NCI-H2029 (cell line): ENCODE data around the gene SLC7A6.
"Not testable (repeated sequence)": the region's sequence is repeated elsewhere in the genome, so short reads cannot be mapped to it uniquely, and the experiment has no call there.

Experiments
- DNase-seq: peaks from one replicate; lab custom pipeline; 2025; lab: John Stamatoyannopoulos, UW

SLC7A6 gene

DNA sequence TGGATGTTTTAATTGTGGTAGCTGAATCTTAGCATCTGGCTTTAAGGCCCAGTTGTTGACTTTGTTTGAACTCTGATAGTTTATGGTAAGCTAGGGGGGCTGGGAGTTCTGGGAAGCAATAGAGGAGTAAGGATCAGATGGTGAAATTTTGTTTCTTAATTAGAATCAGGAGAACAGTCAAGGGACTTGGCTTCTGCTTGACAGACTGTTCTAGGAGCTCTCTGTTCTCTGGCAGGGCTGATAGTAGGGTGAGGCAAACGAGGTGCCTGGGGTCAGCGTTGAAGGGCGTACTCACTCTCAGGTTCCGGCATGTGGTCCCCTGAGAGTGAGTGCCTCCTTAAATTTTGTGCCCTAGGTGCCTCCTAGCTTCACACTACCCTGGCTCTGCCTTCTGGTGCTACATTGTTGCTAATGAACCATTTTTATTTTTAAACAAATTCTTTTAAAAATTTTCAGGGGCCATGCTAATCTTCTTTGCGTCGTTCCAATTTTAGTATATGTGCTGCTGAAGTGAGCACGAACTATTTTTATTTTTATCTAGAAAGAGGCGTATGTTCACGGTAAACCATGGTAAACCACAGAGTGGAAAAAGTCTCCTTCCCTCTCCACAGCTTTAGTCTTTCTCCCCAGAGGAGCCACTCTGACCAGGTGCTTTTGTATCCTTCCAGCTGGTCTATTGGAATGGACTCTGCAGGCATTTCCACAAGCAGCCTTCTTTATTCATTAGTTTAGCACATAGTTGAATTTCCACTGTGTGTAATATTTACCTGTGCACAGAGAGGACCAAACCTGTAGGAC is 19.7 kb downstream of the SLC7A6 start:
- DNase-seq = no peak

DNA sequence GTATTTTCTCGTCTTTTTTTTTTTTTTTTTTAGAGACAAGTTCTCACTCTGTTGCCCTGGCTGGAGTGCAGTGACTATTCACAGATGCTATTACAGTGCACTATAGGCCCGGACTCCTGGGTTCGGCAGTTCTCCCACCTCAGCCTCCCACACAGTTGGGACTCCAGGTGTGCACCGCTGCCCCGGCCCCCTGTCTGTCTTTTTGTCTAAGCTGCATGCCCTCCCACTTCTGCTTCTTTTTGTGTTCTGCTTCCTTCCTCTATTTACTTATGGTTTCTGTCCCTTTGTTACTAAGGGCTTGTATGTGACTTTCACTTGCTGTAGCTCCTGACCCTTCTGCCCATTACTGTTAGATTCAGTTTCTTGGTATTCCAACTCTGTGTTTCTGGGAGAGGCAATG is 20.5 kb downstream of the SLC7A6 start:
- DNase-seq = no peak

- DNase-seq = no peak
Measured at GRCh38 chr16:68285683-68286082, 21.4 kb downstream of the SLC7A6 start.

- no peak for DNase-seq
Measured at GRCh38 chr16:68286153-68287074, 22.1 kb downstream of the SLC7A6 start.

- no peak for DNase-seq
Measured at GRCh38 chr16:68287276-68288251, 23.2 kb downstream of the SLC7A6 start.

GRCh38 chr16:68288252-68288650 is 23.9 kb downstream of the SLC7A6 start:
- DNase-seq = no peak

DNA sequence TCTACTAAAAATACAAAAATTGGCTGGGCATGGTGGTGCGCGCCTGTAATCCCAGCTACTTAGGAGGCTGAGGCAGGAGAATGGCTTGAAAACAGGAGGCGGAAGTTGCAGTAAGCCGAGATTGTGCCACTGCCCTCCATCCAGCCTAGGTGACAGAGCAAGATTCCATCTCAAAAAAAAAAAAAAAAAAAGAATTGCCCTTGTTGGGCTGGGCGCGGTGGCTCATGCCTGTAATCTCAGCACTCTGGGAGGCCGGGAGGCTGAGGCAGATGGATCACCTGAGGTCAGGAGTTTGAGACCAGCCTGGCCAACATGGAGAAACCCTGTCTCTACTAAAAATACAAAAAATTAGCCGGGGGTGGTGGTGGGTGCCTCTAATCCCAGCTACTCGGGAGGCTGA is 24.5 kb downstream of the SLC7A6 start:
- DNase-seq = not testable (repeated sequence)

DNA sequence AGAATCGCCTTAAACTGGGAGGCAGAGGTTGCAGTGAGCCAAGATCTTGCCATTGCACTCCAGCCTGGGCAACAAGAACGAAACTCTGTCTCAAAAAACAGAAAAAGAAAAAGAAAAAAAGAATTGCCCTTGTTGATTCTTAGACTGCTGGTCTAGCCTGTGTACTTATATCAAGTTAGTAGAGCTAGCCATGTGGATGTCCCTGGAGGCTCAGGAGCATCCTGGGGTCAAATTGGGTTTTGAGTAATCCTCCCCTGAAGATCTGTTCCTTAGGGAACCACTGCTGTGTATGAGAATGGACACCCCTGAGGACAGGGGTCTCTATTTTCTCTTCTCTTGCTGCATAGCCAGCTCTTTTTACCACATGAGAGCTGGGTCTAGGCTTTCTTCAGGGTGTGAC is 24.9 kb downstream of the SLC7A6 start:
- no peak for DNase-seq

DNA sequence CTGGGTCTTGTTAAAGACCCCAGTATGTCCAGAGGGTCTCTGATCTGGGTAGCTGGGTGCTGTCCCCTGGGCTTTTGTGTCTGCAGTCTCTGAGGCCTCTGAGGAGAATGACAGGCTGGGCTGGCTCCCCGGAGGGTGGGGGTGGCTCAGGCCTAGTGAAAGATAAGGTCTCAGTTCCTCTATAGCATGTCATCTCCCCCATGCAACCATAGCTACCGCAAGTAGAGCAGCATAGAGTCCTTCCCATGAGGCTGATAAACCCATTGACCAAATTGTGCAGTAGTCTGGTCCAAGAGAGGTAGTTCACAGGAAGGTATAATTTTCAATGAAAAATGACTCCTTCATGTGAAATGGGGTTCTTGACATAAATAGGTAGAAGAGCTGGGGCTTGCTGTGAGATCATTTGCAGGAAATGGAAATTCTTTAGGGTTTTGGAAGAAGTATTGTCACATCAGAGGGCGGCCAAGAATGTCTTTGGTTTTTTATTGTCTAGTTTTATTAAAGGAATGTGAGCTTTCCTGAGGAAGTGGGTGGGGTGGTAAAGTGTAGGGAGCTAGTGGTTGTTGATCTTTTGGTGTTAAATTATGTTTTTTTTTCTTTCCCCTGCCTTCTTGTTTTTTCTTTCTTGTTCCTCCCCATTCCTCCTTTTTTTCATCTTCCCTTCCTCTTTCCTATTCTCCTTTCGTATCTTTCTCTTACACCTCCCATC is 25.4 kb downstream of the SLC7A6 start:
- DNase-seq = no peak

DNA sequence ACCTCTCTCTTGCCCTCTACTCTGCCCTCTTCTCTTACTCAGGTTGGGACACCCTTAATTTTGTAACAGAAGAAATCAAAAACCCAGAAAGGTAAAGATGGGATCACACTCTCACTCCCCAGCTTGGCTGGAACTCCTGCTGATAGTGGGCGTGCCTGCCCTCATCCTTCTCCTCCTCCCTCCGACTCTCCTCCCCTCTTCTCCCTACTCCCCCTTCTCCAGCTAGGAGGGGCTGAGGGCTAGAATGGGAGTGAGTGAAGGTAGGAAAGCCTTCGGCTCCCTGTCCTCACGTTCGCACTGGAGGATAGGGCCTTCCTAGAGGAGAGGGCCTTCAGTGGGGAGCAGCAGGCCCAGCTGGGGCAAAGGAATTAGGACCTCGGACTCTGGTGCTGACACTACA is 26.1 kb downstream of the SLC7A6 start:
- no peak for DNase-seq

- no peak for DNase-seq
Measured at GRCh38 chr16:68291227-68291626, 26.9 kb downstream of the SLC7A6 start.

DNA sequence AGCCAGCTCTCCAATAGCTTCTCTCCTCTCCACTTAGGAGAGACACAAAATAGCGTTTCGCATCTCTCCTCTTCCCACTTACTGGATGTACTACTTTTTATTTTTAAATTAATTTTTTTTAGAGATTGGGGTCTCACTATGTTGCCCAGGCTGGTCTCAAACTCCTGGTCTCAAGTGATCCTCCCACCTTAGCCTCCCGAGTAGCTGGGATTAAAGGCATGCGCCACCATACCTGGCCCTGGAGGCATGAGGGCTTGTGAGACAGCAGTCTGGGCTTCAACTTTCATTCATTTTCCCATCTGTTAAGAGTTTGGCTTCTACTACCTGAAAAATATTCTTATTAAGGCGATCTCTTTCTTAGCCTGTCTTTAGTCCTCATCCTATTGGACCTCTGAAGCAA is 28.1 kb downstream of the SLC7A6 start:
- no peak for DNase-seq

DNA sequence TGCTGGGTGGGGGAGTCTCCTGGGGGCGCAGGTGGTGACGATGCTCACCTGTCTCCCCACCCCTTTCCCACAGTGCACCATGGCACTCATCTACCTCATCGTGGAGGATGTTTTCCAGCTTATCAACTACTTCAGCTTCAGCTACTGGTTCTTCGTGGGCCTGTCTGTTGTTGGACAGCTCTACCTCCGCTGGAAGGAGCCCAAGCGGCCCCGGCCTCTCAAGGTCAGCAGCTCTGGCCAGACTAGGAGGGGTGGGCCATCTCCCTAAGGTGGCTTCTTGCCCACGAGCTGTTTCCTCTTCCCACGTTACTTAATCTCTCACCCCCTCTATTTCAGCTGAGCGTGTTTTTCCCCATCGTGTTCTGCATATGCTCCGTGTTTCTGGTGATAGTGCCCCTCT is 32.0 kb downstream of the SLC7A6 start:
- DNase-seq = no peak

- no peak for DNase-seq
Measured at GRCh38 chr16:68296693-68297092, 32.4 kb downstream of the SLC7A6 start.

DNA sequence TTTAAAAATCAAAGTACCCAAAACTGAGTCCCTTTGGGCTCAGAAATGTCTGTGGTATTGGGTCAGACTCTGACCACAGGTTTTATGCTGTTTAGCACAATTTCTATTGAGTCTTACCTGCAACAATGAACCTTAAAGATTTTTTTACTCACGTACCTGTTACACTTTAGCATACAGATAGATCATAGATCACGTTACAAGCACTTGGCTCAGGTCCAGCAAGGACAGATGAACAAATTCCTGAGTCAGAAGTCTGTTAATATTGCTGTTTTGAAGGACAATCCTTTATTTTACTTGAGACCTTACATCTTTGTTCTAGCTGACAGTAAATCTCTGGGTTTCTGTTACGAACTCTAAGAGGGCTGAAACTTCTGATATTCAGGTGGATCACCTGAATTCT is 33.6 kb downstream of the SLC7A6 start:
- DNase-seq = no peak

GRCh38 chr16:68298312-68298711 is 34.0 kb downstream of the SLC7A6 start:
- DNase-seq = no peak

GRCh38 chr16:68298907-68299561 is 34.7 kb downstream of the SLC7A6 start:
- no peak for DNase-seq

DNA sequence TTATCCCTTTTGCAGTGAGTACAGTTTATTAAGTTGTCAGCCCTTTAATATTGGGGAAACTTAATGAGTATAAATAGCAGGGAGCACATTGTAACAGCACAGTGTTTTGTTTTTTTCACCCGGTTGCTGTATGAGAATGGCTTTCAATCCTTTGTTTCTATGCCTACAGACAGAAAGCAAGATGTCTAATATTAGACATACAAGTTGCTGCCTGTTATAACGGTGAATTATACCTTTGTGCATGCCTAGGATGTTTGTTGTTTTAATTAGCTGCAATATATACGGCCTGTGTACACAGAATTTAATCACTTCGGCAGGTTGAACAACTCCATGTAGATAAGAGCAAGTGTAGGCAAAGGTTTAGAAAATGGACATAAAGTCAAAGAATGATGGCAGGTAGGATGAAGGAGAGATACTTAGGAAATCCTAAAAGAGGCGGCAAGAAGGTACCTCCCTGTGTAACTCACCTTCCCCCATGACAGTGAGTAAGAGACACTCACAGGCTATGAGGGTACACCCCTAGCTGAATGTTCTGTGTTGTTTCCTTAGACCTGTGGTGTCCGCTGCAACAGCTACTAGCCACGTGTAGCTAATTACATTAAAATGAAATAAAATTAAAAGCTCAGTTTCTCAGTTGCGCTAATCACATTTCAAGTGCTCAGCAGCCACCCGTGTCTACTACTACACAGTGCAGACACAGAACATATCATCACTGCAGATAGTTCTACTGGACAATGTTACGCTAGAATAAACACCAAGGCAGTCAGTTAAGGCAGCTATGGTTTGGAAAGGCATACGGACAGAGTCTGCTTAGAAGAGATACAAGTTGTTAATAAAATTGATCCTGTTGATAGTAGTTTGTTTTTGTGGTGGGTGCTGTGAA is 35.5 kb downstream of the SLC7A6 start:
- DNase-seq = no peak

- no peak for DNase-seq
Measured at GRCh38 chr16:68300734-68301459, 36.6 kb downstream of the SLC7A6 start.
